HK-2 (cell line): ENCODE results near the gene IFTAP.
"Not testable (repeated sequence)": the region's sequence is repeated elsewhere in the genome, so short reads cannot be mapped to it uniquely, and the experiment has no call there.

Experiments
- DNase-seq: peaks from one replicate; pipeline ENCODE4 v3.0.0-alpha.2; 2018; ENCODE audit not compliant: unreplicated experiment

The IFTAP gene, protein sequence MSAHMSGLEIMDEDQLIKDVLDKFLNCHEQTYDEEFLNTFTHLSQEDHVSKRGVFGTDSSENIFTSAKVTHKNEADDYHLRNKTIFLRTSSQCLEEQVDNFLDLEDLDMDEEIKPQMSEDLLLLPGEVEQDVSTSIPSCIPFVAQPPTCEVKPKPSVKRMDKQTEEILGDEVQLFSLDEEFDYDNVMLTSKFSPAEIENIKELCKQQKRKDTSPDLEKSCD

DNA sequence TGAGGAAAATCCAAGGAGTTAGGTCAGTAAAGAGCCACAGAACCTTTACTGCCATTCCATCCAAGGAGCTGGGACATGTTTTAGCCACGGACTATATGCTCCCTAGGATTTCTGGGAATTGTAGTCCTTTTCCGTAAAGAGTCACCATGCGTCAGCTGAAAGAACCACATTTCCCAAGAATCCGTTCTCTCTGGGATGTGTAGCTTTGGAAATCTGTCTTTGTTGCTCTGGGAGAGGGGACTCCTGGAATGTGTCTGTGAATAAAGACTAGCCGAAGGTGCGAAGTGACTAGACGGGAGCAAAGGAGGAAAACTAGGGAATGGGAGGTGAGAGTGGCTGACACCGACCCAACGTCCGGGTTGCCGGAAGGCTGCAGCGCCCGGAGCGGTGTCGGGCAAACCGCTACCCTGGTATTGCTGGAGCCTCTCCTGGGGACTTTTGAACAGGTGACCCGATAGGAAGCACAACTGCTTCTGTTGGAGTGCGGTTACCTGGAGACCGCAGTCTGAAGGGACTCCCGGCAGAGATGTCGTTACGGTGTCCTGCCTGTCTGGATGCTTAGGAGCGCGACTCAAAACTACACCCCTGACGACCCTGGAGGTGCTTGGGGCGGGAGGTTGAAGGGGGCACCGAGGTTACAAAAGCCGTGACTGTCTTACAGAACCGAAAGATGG lies at the start of gene IFTAP:
Gene IFTAP (plus strand): TSS at position 187 of the 674 bp plus-strand sequence. CDS start 15,602 bp downstream, outside the sequence.
- DNase-seq, result peak; percentile 35

DNA sequence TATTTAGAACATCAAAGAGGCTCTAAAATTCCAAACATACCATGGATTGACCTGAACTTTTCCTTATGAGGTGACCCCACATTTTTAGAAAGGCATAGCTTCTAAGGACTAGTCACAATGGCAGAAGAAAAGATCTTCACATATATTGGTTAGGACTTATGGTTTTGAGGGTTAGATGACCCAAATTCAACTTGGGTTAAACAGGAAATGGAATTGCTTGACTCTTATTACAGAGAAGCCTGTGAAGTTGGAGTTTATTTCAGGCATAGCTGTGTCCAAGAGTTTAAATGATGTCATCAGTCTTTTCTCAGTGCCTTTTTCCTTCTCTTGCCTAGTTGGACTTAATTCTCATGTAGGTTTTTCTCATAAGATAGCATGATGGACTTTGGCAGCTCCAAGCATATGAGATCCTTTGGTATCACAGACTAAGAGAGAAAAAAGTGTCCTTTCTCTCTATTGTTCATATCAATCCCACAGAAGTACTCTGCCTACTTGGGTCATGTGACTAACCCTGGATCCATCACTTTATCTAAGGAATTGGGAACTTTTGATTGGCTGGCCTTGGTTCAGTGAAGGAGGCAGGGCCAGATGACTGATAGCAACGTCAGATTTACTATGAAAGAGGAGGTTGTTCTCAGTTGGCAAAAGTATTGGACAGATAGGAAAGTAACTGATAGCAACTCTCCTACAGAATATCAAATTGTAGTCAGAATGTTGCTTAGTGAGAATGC lies 43.8 kb upstream of the IFTAP start:
- DNase-seq, result no peak

- not testable (repeated sequence) for DNase-seq
These were observed 36.9 kb upstream of the IFTAP start for GRCh38 chr11:36557390-36557789.

DNA sequence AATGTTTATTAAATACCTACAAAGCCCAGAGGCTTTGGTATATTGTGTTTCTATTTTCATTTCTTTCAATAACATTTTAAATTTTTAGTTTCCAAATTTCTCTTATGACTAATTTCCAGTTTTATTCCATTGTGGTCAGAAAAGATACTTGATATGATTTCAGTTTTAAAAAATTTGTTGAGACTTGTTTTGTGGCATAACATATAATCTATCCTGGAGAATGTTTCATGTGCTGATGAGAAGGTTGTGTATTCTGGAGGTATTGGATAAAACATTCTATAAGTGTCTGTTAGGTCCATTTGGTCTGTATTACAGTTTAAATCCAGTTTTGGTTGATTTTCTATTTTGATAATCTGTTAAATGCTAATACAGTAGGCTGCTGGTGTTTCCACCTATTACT lies 36.3 kb upstream of the IFTAP start:
- DNase-seq, result no peak

- no peak for DNase-seq
These were observed 35.5 kb upstream of the IFTAP start for GRCh38 chr11:36558571-36559413.

DNA sequence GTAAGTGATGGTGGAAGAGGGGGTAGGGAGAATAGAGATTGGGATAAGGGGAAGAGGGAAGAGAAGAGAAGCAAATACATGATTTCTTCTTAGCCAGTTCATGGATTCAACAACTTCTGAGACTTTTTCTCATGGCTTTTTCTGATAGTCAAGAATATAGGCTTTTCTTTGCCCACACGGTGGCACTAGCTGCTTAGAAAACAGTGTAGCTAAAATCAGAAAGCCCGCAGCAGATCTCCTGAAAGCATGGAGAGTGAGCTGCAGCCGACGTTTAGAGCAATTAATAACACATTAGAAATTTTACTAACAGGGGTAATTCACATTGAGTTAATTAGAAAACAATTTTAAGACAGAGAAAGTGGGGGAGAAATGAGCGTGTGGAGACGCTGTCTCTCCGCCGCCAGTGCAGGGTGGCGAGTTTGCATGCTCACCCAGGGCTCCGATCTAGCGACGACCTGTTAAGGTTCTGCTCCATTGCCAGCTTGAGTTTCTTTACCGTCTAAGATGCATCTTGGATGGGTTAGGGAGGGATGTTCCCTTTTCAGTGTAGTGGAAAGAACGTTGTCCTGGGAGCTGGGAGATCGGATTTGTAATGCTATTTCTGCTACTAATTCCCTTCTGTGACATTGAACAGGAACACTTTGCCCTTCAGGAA lies 29.8 kb upstream of the IFTAP start:
- peak; percentile 13 for DNase-seq

GRCh38 chr11:36565031-36565610 lies 29.2 kb upstream of the IFTAP start:
- DNase-seq, result no peak

DNA sequence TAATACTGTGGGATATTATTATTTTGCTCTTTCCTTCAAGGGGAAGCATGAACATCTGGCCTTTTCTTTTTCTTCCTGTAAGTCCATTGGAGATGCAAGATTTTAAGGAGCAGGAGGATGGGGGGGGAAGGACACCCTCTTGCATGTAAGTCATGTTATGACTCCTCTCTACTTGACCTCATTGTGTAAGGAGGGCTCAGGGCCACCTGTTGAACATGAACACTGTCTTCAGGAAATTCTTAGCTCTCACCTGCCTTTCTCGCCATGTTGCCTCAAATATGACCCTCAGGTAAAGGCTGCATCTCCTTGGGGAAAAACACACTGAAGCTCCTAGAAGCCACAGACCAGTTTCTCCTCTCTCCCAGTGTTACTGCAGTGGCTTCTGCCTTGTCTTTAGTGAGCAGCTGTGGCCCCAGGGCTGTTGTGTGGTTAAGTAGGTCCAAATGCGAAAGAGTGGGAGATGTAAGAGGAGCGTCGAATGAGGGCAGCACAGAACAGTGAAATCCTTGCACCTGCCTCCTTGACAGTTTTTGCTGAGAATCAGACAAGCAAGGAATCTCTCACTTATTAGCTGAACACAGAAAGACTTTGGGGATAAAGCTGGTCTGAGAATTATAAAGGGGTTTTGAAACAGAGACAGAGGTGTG lies 27.8 kb upstream of the IFTAP start:
- DNase-seq, result no peak

DNA sequence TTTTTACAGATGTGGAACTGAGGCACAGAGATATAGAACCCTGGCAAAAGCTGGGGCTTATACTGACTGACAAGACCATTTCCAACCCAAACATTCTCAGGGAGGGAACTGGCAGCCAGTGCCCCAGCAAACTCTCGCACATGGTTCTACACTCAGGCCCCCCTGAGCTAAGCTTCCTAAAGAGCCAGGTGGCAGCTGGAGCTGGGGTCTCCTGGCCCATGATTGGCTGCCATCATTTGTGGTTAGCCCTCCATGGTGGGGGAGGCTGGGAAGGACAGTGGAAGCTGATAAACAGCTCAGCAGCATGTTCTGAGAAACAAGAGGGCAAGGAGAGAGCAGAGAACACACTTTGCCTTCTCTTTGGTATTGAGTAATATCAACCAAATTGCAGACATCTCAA lies 26.6 kb upstream of the IFTAP start, which contains the start of gene RAG1:
Gene RAG1 (plus strand): TSS at position 314 of the 400 bp plus-strand sequence. CDS start 5,298 bp downstream, outside the sequence.
- DNase-seq, result no peak

DNA sequence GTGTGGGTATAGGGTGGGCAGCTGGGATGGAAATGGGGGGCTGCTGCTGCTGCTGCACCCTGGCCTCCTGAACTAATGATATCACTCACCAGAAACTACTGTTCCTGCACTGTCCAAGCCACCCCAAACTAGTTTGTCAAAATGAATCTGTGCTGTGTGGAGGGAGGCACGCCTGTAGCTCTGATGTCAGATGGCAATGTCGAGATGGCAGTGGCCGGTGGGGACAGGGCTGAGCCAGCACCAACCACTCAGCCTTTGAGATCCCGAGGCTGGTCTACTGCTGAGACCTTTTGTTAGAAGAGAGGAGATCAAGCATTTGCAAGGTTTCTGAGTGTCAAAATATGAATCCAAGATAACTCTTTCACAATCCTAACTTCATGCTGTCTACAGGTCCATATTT lies 25.2 kb upstream of the IFTAP start:
- DNase-seq, result no peak

DNA sequence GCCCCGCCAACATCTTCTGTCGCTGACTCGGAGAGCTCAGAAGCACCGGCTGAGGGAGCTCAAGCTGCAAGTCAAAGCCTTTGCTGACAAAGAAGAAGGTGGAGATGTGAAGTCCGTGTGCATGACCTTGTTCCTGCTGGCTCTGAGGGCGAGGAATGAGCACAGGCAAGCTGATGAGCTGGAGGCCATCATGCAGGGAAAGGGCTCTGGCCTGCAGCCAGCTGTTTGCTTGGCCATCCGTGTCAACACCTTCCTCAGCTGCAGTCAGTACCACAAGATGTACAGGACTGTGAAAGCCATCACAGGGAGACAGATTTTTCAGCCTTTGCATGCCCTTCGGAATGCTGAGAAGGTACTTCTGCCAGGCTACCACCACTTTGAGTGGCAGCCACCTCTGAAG lies 19.8 kb upstream of the IFTAP start:
- DNase-seq, result no peak

GRCh38 chr11:36577373-36577772 lies 16.9 kb upstream of the IFTAP start:
- DNase-seq, result no peak

DNA sequence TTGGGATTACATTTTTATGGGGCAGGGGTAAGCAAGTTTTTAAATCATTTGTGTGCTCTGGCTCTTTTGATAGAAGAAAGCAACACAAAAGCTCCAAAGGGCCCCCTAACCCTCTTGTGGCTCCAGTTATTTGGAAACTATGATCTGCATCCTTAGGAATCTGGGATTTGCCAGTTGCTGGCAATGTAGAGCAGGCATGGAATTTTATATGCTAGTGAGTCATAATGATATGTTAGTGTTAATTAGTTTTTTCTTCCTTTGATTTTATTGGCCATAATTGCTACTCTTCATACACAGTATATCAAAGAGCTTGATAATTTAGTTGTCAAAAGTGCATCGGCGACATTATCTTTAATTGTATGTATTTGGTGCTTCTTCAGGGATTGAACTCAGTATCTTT lies 16.4 kb upstream of the IFTAP start:
- no peak for DNase-seq

- no peak for DNase-seq
These were observed 15.8 kb upstream of the IFTAP start for GRCh38 chr11:36578458-36578857.

- DNase-seq, result no peak
These were observed 12.8 kb upstream of the IFTAP start for GRCh38 chr11:36581536-36581935.

GRCh38 chr11:36583667-36584066 lies 10.6 kb upstream of the IFTAP start:
- no peak for DNase-seq

DNA sequence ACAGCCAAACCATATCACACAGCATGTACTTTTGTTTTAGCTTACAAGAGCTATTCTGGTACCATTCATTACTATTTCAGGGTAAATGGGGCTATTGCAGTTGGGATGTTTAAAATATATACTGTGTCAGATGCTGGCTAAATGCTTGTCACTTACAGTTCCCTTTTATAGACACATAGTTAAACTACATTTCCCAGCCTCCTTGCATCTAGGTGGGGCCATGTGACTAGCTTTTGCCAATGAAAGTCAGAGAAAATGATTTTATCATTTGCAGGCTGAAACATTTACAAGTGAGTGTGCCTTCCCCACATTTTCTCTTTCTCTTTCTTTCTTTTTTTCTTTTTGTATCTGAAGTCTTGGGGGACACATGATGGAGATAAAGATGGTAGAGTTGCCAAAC lies 7.8 kb upstream of the IFTAP start:
- DNase-seq, result no peak

- DNase-seq, result no peak
These were observed 6.2 kb upstream of the IFTAP start for GRCh38 chr11:36588099-36588498.

- no peak for DNase-seq
These were observed 3.8 kb upstream of the IFTAP start for GRCh38 chr11:36590513-36590912.

GRCh38 chr11:36591433-36591832 lies 2.9 kb upstream of the IFTAP start:
- DNase-seq, result no peak

- DNase-seq, result no peak
These were observed 2.6 kb downstream of the IFTAP start for GRCh38 chr11:36596880-36597279.
